ENCODE results near the gene EDN3.

Gene EDN3

GRCh38 chr20:59308493-59309201 lies 8.2 kb downstream of the EDN3 start:
- DNase-seq (ENCODE audit: low read depth, low spot score) = no peak

- no peak for DNase-seq (ENCODE audit: low read depth, low spot score)
Observed at GRCh38 chr20:59309218-59309617, 8.8 kb downstream of the EDN3 start.

GRCh38 chr20:59314997-59315396 lies 14.6 kb downstream of the EDN3 start:
- DNase-seq (ENCODE audit: low read depth, low spot score) = no peak

GRCh38 chr20:59316911-59317731 lies 16.7 kb downstream of the EDN3 start:
- DNase-seq (ENCODE audit: low read depth, low spot score) = no peak

- no peak for DNase-seq (ENCODE audit: low read depth, low spot score)
Observed at GRCh38 chr20:59318201-59318790, 17.9 kb downstream of the EDN3 start.

GRCh38 chr20:59318803-59319202 lies 18.4 kb downstream of the EDN3 start:
- DNase-seq (ENCODE audit: low read depth, low spot score) = no peak

GRCh38 chr20:59320426-59320825 lies 20.0 kb downstream of the EDN3 start:
- no peak for DNase-seq (ENCODE audit: low read depth, low spot score)

- DNase-seq (ENCODE audit: low read depth, low spot score) = no peak
Observed at GRCh38 chr20:59320854-59321647, 20.6 kb downstream of the EDN3 start.

GRCh38 chr20:59322081-59322480 lies 21.7 kb downstream of the EDN3 start:
- DNase-seq (ENCODE audit: low read depth, low spot score) = no peak

- DNase-seq (ENCODE audit: low read depth, low spot score) = no peak
Observed at GRCh38 chr20:59322585-59323454, 22.4 kb downstream of the EDN3 start.

GRCh38 chr20:59323731-59324130 lies 23.3 kb downstream of the EDN3 start:
- DNase-seq (ENCODE audit: low read depth, low spot score) = no peak

- DNase-seq (ENCODE audit: low read depth, low spot score) = no peak
Observed at GRCh38 chr20:59324521-59325141, 24.2 kb downstream of the EDN3 start.

GRCh38 chr20:59325142-59325523 lies 24.7 kb downstream of the EDN3 start:
- no peak for DNase-seq (ENCODE audit: low read depth, low spot score)

GRCh38 chr20:59326188-59326587 lies 25.8 kb downstream of the EDN3 start:
- no peak for DNase-seq (ENCODE audit: low read depth, low spot score)

GRCh38 chr20:59328071-59328470 lies 27.7 kb downstream of the EDN3 start:
- DNase-seq (ENCODE audit: low read depth, low spot score) = no peak

GRCh38 chr20:59331721-59332329 lies 31.4 kb downstream of the EDN3 start:
- DNase-seq (ENCODE audit: low read depth, low spot score) = no peak

- no peak for DNase-seq (ENCODE audit: low read depth, low spot score)
Observed at GRCh38 chr20:59333260-59333845, 32.9 kb downstream of the EDN3 start.

- DNase-seq (ENCODE audit: low read depth, low spot score) = no peak
Observed at GRCh38 chr20:59333951-59334350, 33.5 kb downstream of the EDN3 start.

GRCh38 chr20:59334651-59335300 lies 34.4 kb downstream of the EDN3 start:
- no peak for DNase-seq (ENCODE audit: low read depth, low spot score)

Measured in smooth muscle cell of the brain vasculature (primary cell).